GM23338 (cell line): ENCODE measurements around the gene CHORDC1. TPM values are rescaled to one million over a fixed set of nuclear protein-coding genes. Genes with fewer than 3 reads are reported as not detected.

Experiments used
- ATAC-seq: fragments of 200-7000 bp; cut with Tn5 transposase; 3 replicates; pipeline ENCODE4 v1.9.1; 2020
- DNase-seq: peaks from one replicate; pipeline ENCODE4 v3.0.0-alpha.2; 2015; ENCODE audit warnings: low spot score
- H2AFZ ChIP-seq: fragments of 200-600 bp; sonication (generic); 2 replicates; pipeline ENCODE4 v1.8.0; 2016; ENCODE audit warnings: antibody characterized with exemption, mild to moderate bottlenecking, moderate library complexity
- H3F3A ChIP-seq: fragments of 200-600 bp; sonication (generic); replicated peaks from 2 replicates; pipeline ENCODE4 v1.8.0; 2017; ENCODE audit warnings: antibody characterized with exemption, mixed run types, low read depth
- H3K27ac ChIP-seq: fragments of 200-600 bp; sonication (generic); 2 replicates; pipeline ENCODE4 v1.6.1; 2016; ENCODE audit warnings: low read depth
- H3K27me3 ChIP-seq: fragments of 200-600 bp; sonication (generic); 2 replicates; pipeline ENCODE4 v1.8.0; 2016; ENCODE audit warnings: mild to moderate bottlenecking, mixed run types, moderate library complexity; ENCODE audit not compliant: insufficient read depth
- H3K36me3 ChIP-seq: fragments of 200-600 bp; sonication (generic); 2 replicates; pipeline ENCODE4 v1.8.0; 2016; ENCODE audit warnings: mild to moderate bottlenecking; ENCODE audit not compliant: insufficient read depth
- H3K4me1 ChIP-seq: fragments of 200-600 bp; sonication (generic); 2 replicates; pipeline ENCODE4 v1.8.0; 2016; ENCODE audit warnings: mild to moderate bottlenecking, moderate library complexity; ENCODE audit not compliant: insufficient read depth
- H3K4me2 ChIP-seq: fragments of 200-600 bp; sonication (generic); 2 replicates; pipeline ENCODE4 v1.7.1; 2017; ENCODE audit warnings: mixed run types
- H3K4me3 ChIP-seq: fragments of 200-600 bp; sonication (generic); 2 replicates; pipeline ENCODE4 v1.6.1; 2016; ENCODE audit warnings: mixed run types
- H3K79me2 ChIP-seq: fragments of 200-600 bp; sonication (generic); replicated peaks from 2 replicates; pipeline ENCODE4 v1.8.0; 2017; ENCODE audit warnings: mild to moderate bottlenecking; ENCODE audit not compliant: insufficient read depth
- H3K9me2 ChIP-seq: fragments of 200-600 bp; sonication (generic); 2 replicates; pipeline ENCODE4 v1.8.0; 2017; ENCODE audit not compliant: insufficient read depth
- H4K20me1 ChIP-seq: fragments of 200-600 bp; sonication (generic); replicated peaks from 2 replicates; pipeline ENCODE4 v1.8.0; 2017; ENCODE audit warnings: mild to moderate bottlenecking; ENCODE audit not compliant: insufficient read depth
- H3K27ac Mint-ChIP-seq: 2 replicates; pipeline ENCODE4 v1.8.0; 2020; ENCODE audit warnings: inconsistent platforms, mild to moderate bottlenecking, moderate library complexity, mixed read lengths
- H3K27me3 Mint-ChIP-seq: 3 replicates; pipeline ENCODE4 v1.8.0; 2022; ENCODE audit warnings: low read depth, mild to moderate bottlenecking, moderate library complexity, mixed read lengths, inconsistent platforms; ENCODE audit not compliant: insufficient read depth, poor library complexity
- H3K36me3 Mint-ChIP-seq: 3 replicates; pipeline ENCODE4 v1.8.0; 2021; ENCODE audit warnings: low read depth, mild to moderate bottlenecking, inconsistent platforms, moderate library complexity, mixed read lengths
- H3K4me1 Mint-ChIP-seq: 3 replicates; pipeline ENCODE4 v1.8.0; 2020; ENCODE audit warnings: mild to moderate bottlenecking, inconsistent platforms, mixed read lengths
- H3K4me3 Mint-ChIP-seq: 3 replicates; pipeline ENCODE4 v1.8.0; 2021; ENCODE audit warnings: moderate library complexity, mild to moderate bottlenecking, inconsistent platforms, mixed read lengths
- H3K9me3 Mint-ChIP-seq: 3 replicates; pipeline ENCODE4 v1.8.0; 2020; ENCODE audit warnings: moderate library complexity, mild to moderate bottlenecking, inconsistent platforms, mixed read lengths
- CREB1 ChIP-seq: fragments of 250-450 bp; sonication (Bioruptor Pico); IDR thresholded peaks from 2 replicates; pipeline ENCODE4 v1.5.0; 2020; ENCODE audit warnings: low read depth, mild to moderate bottlenecking, moderate library complexity
- ETS1 ChIP-seq: IDR thresholded peaks from 2 replicates; pipeline ENCODE4 v1.6.1; 2016; ENCODE audit warnings: antibody characterized with exemption
- EZH2 ChIP-seq: fragments of 200-600 bp; sonication (generic); IDR thresholded peaks from one replicate; pipeline ENCODE4 v1.8.0; 2017; ENCODE audit warnings: antibody characterized with exemption, mild to moderate bottlenecking, low read depth; ENCODE audit not compliant: unreplicated experiment
- EZH2phosphoT487 ChIP-seq: fragments of 200-600 bp; sonication (generic); IDR thresholded peaks from one replicate; pipeline ENCODE4 v1.8.1; 2018; ENCODE audit warnings: antibody characterized with exemption; ENCODE audit not compliant: unreplicated experiment
- JUNB ChIP-seq: IDR thresholded peaks from one replicate; pipeline ENCODE4 v1.6.1; 2016; ENCODE audit warnings: antibody characterized with exemption; ENCODE audit not compliant: unreplicated experiment
- NANOG ChIP-seq: IDR thresholded peaks from 2 replicates; pipeline ENCODE4 v1.6.1; 2016; ENCODE audit warnings: antibody characterized with exemption, borderline replicate concordance
- POLR2AphosphoS5 ChIP-seq: IDR thresholded peaks from 2 replicates; pipeline ENCODE4 v1.6.1; 2016; ENCODE audit warnings: antibody characterized with exemption, low read depth
- STAT1 ChIP-seq: IDR thresholded peaks from one replicate; pipeline ENCODE4 v1.6.1; 2016; ENCODE audit warnings: antibody characterized with exemption; ENCODE audit not compliant: unreplicated experiment
- ZNF114 ChIP-seq: fragments of 250-450 bp; sonication (Bioruptor Pico); IDR thresholded peaks from 2 replicates; pipeline ENCODE4 v1.5.0; 2020; ENCODE audit warnings: mild to moderate bottlenecking, moderate library complexity
- ZNF331 ChIP-seq: fragments of 250-450 bp; sonication (Bioruptor Pico); IDR thresholded peaks from 2 replicates; pipeline ENCODE4 v1.5.0; 2020; ENCODE audit warnings: low read depth, mild to moderate bottlenecking, moderate library complexity
- polyA plus RNA-seq: library from polyadenylated mRNA; unstranded; fragments of >200 nt; fragmentation: Nextera tagmentation; extraction: Ambion mirVana; gene quantifications from 2 replicates; pipeline ENCODE4 v1.2.1, GENCODE V29; 2016
- total RNA-seq: library from RNA; depleted of rRNA; stranded (reverse); fragments of >200 nt; shearing (Covaris generic); gene quantifications from 2 replicates; pipeline ENCODE4 v1.2.3, GENCODE V29; 2014
- TF ChIP-seq, protein P1 (sequence below): IDR thresholded peaks from one replicate; pipeline ENCODE4 v1.6.1; 2018; ENCODE audit warnings: antibody characterized with exemption; ENCODE audit not compliant: unreplicated experiment

CHORDC1 gene
- total and polyA plus RNA-seq, 2 experiments from 2014 or later: 109 to 192 TPM

DNA sequence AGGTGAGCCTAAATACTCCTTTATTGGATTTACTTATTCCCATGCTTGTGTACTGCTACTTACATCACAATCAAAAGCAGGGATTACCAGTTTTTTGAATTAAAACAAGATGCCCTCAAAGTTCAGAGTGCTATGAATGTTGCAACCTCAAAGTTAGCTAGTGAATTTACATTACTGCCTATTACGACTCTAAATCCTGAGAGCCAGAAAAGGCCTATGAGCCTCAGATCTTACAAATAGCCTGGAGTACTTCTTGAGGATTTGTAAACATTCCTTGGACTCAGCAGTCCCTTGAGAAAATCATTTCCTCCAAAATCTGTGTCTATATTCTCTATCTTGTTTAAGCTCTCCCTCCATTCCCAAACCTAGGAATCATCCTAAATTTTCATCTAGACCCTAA, 25.5 kb downstream of the CHORDC1 start:
- ATAC-seq: no peak

GRCh38 chr11:90192869-90193582, 29.8 kb downstream of the CHORDC1 start:
- no peaks in the 10 kb centered on the region for H4K20me1 ChIP-seq
- Mint-ChIP-seq H3K27me3 (no peaks in the 10 kb centered on the region), H3K4me3 (no peak overlapping the region), H3K36me3 (no peaks in the 10 kb centered on the region), H3K4me1 (peaks cover 4% of the 10 kb centered on the region), H3K9me3 (no peaks in the 10 kb centered on the region; the same call in 2 of the 3 replicates), H3K27ac (no peak overlapping the region)
- H3F3A ChIP-seq: no peaks in the 10 kb centered on the region
- H3K4me3 ChIP-seq: no peak overlapping the region
- ATAC-seq: no peak
- H2AFZ ChIP-seq: no peak overlapping the region
- H3K4me2 ChIP-seq: no peak overlapping the region
- H3K79me2 ChIP-seq: no peaks in the 10 kb centered on the region
- no peaks in the 10 kb centered on the region for H3K27me3 ChIP-seq
- DNase-seq: no peak
- no peaks in the 10 kb centered on the region for H3K9me2 ChIP-seq
- H3K27ac ChIP-seq: no peak overlapping the region
- 0 out of 2 replicates have a peak, but pooled peaks cover 3% of the 10 kb centered on the region for H3K4me1 ChIP-seq
- no peaks in the 10 kb centered on the region for H3K36me3 ChIP-seq
- TF ChIP-seq EZH2phosphoT487 (no peak), JUNB (no peak), EZH2 (no peak), ETS1 (no peak), STAT1 (no peak), ZNF114 (CRISPR knock-in tag) (no peak), NANOG (no peak), CREB1 (no peak)
- TF ChIP-seq, protein P1, sequence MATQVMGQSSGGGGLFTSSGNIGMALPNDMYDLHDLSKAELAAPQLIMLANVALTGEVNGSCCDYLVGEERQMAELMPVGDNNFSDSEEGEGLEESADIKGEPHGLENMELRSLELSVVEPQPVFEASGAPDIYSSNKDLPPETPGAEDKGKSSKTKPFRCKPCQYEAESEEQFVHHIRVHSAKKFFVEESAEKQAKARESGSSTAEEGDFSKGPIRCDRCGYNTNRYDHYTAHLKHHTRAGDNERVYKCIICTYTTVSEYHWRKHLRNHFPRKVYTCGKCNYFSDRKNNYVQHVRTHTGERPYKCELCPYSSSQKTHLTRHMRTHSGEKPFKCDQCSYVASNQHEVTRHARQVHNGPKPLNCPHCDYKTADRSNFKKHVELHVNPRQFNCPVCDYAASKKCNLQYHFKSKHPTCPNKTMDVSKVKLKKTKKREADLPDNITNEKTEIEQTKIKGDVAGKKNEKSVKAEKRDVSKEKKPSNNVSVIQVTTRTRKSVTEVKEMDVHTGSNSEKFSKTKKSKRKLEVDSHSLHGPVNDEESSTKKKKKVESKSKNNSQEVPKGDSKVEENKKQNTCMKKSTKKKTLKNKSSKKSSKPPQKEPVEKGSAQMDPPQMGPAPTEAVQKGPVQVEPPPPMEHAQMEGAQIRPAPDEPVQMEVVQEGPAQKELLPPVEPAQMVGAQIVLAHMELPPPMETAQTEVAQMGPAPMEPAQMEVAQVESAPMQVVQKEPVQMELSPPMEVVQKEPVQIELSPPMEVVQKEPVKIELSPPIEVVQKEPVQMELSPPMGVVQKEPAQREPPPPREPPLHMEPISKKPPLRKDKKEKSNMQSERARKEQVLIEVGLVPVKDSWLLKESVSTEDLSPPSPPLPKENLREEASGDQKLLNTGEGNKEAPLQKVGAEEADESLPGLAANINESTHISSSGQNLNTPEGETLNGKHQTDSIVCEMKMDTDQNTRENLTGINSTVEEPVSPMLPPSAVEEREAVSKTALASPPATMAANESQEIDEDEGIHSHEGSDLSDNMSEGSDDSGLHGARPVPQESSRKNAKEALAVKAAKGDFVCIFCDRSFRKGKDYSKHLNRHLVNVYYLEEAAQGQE: no peak

More for the DNA sequence above, 25.5 kb downstream of the CHORDC1 start:
- Mint-ChIP-seq H3K36me3 (peaks cover 19% of the 10 kb centered on the region; the same call in 2 of the 3 replicates), H3K4me3 (no peak overlapping the region), H3K4me1 (no peaks in the 10 kb centered on the region), H3K27me3 (no peaks in the 10 kb centered on the region), H3K27ac (no peak overlapping the region; the same call in 1 of the 2 replicates), H3K9me3 (no peaks in the 10 kb centered on the region)
- TF ChIP-seq EZH2phosphoT487 (no peak), ETS1 (no peak), POLR2AphosphoS5 (no peak), ZNF331 (CRISPR knock-in tag) (no peak), NANOG (no peak), JUNB (no peak)
- H2AFZ ChIP-seq: no peak overlapping the region
- H3K9me2 ChIP-seq: no peaks in the 10 kb centered on the region
- no peaks in the 10 kb centered on the region for H3K27me3 ChIP-seq
- no peaks in the 10 kb centered on the region for H4K20me1 ChIP-seq
- no peak overlapping the region for H3K4me2 ChIP-seq
- no peaks in the 10 kb centered on the region for H3K79me2 ChIP-seq
- H3K27ac ChIP-seq: 0 out of 2 replicates have a peak overlapping the region, but pooled peaks have one; percentile 5
- H3K4me1 ChIP-seq: no peaks in the 10 kb centered on the region
- no peaks in the 10 kb centered on the region for H3F3A ChIP-seq
- no peak overlapping the region for H3K4me3 ChIP-seq
- DNase-seq: no peak
- peaks cover 6% of the 10 kb centered on the region for H3K36me3 ChIP-seq
